ENCODE data around the gene SMC1A.

Gene SMC1A

DNA sequence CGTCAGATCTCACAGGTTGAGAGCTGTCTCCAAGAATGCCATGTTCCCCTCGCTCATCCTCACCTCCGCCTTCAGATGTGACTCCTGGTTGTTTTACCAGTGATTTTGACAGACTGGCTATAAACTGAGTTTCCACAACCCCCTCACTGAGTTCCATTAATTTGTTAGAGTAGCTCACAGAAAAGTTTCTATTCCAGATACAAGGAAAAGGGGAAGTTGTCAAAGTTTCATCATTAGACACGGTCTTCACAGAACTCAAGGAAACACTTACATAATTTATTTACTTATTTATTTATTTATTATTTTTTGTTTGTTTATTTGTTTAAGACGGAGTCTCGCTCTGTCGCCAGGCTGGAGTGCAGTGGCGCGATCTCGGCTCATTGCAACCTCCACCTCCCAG, 85.4 kb downstream of the SMC1A start:
- no peak for DNase-seq

DNA sequence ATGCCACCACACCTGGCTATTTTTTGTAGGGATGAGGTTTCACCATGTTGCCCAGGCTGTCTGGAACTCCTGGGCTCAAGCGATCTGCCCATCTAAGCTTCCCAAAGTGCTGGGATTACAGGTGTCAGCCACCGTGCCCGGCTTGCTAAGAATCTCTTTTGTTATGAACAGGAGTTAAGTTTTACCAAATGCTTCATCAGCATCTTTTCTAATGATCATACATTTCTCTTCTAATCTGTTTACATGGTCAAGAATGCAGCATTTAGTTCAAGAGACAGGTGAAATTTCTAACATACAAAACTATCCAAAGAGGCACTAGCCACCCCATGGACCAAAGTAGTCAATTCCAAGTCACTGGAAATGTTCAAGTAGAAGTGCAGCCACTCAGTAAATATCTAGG, 88.6 kb downstream of the SMC1A start:
- no peak for DNase-seq

DNA sequence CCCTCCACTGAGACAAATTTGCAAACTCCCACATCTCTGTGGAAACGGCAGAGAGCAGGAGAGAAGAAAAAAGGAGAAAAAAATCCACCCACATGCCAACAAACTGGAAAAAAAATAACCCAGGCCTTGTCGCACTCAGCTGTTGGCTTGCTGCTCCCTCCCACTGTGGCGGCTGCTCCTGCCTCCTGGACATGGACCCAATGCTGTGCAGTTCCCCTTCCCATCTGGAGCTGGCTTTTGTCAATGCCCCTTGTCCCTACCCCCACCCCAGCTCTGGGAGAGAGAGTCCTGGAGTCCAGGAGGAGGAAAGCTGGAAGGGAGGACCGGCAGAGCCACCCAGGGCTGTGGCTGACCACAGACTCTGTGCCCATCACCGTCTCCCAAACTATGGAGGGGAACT, 90.2 kb downstream of the SMC1A start:
- DNase-seq = no peak

GRCh38 chrX:53330331-53330730, 92.1 kb downstream of the SMC1A start:
- no peak for DNase-seq

- DNase-seq = no peak
Measured at GRCh38 chrX:53324803-53325202, 97.7 kb downstream of the SMC1A start.

Data from stimulated activated CD4-positive, alpha-beta T cell treated with anti-CD3 and anti-CD28 coated beads, Interleukin-2, amount 100 ng/mL, for 24 hours (primary cell).